OCI-LY7 (cell line): ENCODE measurements around the gene ITGAV.

ENCODE experiments used
- EZH2phosphoT487 ChIP-seq: fragments of 200-600 bp; sonication (generic); IDR thresholded peaks from 2 replicates; pipeline ENCODE4 v1.6.1; 2018; ENCODE audit warnings: low read depth, borderline replicate concordance, mild to moderate bottlenecking, mixed run types, antibody characterized with exemption, low read length, moderate library complexity, mixed read lengths
- TF ChIP-seq, protein P1 (sequence below): fragments of 200-600 bp; sonication (generic); conservative IDR thresholded peaks from 2 replicates; pipeline ENCODE4 v1.5.1; 2014; ENCODE audit warnings: mild to moderate bottlenecking, antibody characterized with exemption, low read length, moderate library complexity, mixed read lengths

DNA sequence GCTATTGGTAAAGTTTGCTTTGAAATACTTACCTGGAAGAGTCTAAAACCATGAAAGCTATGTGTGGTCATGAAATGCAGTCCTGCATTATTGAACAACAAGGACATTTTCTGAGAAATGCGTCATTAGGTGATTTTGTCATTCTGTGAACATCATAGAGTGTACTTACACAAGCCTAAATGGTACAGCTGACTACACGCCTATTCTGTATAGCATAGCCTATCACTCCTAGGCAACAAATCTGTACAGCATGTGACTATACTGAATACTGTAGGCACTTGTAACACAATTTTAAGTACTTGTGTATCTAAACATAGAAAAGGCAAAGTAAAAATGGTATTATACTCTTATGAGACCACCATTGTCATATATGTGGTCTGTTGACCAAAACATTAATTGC is 112.2 kb downstream of the ITGAV start:
- TF ChIP-seq, protein P1, sequence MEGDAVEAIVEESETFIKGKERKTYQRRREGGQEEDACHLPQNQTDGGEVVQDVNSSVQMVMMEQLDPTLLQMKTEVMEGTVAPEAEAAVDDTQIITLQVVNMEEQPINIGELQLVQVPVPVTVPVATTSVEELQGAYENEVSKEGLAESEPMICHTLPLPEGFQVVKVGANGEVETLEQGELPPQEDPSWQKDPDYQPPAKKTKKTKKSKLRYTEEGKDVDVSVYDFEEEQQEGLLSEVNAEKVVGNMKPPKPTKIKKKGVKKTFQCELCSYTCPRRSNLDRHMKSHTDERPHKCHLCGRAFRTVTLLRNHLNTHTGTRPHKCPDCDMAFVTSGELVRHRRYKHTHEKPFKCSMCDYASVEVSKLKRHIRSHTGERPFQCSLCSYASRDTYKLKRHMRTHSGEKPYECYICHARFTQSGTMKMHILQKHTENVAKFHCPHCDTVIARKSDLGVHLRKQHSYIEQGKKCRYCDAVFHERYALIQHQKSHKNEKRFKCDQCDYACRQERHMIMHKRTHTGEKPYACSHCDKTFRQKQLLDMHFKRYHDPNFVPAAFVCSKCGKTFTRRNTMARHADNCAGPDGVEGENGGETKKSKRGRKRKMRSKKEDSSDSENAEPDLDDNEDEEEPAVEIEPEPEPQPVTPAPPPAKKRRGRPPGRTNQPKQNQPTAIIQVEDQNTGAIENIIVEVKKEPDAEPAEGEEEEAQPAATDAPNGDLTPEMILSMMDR, result no peak
- no peak for TF ChIP-seq EZH2phosphoT487
